HG03575 (cell line): ENCODE results near the gene SLC39A11.
"Not testable (repeated sequence)": the region's sequence is repeated elsewhere in the genome, so short reads cannot be mapped to it uniquely, and the experiment has no call there.

Source experiments
- ATAC-seq: cut with Tn5 transposase; IDR thresholded peaks from one replicate; pipeline ENCODE4 v1.9.1; 2021; ENCODE audit not compliant: unreplicated experiment, insufficient number of reproducible peaks, low FRiP score; ENCODE audit errors: extremely low read depth

SLC39A11 gene

DNA sequence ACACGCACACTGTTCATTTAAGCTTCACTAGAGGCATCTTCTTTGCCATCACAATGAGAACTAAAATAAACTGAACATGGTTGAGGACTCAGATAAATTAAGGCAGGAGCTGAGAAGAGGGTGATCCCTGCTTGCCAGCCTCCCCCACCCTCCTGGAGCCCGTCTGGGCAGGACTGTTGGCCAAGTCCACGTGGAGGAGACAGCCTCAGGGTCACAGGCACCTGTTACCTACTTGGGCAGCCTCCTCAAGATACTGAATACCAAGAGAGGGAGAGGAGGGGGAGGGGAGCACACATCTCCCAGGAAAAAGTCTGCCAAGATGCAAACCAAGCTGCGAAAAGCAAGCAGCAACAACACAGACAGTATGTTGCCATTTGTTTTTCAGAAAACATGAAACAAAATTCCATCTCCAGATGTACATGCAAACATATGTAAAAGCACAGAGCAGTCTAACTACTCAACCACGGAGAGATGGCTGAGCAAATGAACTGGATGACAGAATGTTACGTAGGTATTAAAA lies 67.4 kb downstream of the SLC39A11 start:
- ATAC-seq = no peak

DNA sequence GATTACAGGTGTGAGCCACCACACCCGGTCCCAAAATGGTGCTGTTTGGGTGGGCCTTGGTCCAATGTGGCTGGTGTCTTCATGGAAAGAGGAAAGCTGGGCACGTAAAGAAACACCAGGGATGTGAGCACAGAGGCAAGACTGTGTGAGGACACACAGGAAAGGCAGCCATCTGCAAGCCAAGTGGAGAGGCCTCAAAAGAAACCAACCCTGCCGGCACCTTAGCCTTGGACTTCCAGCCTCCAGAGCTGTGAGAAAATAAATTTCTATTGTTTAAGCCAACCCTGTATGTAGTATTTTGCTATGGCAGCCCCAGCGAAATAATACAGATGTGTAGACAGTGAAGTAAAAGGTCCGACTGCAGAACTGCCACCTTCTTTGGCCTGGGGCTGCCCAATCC lies 68.7 kb downstream of the SLC39A11 start:
- no peak for ATAC-seq

- ATAC-seq = no peak
These were observed 69.8 kb downstream of the SLC39A11 start for GRCh38 chr17:73022694-73023093.

GRCh38 chr17:73021771-73022170 lies 70.7 kb downstream of the SLC39A11 start:
- ATAC-seq = no peak

DNA sequence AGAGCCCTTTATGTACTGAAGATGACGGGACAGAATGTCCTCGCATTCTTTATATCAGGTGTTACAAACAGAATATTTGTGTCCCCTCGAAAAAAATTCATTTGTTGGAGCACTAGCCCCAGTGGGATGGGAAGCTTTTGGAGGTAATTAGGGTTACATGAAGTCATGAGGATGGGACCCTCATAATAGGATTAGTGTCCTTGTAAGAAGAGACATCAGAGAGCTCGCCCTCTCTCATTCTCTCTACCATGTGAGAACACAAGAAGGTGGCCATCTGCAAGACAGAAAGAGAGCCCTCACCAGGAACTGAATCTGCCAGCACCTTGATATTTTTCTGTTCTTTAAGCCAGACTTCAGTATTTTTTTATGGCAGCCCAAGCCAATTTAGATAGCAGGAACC lies 72.4 kb downstream of the SLC39A11 start:
- no peak for ATAC-seq

DNA sequence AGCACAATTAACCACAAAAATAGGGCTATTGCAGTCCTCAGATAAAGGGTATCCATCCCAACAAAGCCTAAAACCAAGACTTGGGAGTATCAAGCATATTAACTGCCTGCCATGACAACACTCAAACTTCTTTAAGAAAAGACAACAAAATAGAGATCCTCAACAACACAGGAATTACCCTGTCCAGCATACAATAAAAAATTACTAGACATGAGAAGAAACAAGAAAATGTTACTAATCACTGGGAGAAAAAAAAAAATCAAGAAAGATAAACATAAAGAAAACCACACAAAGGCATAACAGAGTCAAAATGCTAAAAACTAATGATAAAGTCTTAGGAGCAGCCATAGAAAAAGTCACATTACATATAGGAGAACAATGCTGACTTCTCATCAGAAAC lies 73.9 kb downstream of the SLC39A11 start:
- no peak for ATAC-seq

- no peak for ATAC-seq
These were observed 74.8 kb downstream of the SLC39A11 start for GRCh38 chr17:73017658-73018057.

GRCh38 chr17:73015722-73016276 lies 76.7 kb downstream of the SLC39A11 start:
- no peak for ATAC-seq

DNA sequence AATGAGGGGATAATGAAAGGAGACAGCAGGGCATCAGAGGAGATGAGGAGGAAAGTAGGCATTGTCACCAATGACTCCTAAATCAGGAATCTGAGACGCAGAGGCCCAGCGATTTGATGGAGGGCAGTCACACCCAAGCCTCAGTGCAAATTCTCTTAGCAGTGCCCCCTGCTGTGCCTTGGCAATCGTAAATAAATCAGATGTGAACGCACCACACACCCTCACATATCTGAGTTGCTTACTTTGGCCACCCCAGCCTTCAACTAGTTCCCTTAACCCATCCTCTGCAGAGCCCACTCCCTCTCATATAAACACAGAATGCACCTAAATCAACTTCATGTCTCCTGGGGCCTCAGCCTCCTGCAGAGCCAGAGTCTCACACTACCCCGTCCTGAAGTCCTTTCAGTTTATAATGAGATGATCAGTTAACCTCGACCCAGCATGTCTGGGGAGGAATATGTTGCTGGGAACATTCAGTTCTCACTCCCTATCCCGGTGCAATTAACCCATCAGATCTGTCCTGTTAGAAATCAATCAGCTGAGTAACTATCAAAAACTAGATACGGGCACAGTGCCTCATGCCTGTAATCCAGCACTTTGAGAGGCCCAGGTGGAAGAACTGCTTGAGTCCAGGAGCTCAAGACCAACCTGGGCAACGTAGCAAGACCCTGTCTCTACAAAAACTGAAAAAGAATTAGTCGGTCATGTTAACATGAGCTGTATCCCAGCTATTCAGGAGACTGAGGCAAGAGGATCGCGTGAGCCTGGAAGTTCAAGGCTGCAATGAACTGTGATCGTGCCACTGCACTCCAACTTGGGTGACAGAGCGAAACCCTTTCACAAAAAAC lies 78.4 kb downstream of the SLC39A11 start:
- no peak for ATAC-seq

DNA sequence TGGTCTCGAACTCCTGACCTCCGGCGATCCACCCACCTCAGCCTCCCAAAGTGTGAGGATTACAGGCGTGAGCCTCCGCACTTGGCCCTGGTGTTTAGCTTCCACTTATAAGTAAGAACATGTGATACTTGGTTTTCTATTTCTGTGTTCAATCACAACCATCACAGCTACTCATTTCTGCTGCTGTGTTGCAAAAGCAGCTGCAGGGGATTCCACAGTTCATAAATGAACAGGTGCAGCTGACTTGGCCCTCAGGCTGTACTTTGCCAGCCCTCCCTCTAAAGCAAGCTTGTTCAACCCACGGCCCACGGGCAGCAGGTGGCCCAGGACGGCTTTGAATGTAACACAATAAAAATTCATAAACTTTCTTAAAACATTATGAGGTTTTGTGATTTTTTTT lies 79.2 kb downstream of the SLC39A11 start:
- ATAC-seq = no peak

DNA sequence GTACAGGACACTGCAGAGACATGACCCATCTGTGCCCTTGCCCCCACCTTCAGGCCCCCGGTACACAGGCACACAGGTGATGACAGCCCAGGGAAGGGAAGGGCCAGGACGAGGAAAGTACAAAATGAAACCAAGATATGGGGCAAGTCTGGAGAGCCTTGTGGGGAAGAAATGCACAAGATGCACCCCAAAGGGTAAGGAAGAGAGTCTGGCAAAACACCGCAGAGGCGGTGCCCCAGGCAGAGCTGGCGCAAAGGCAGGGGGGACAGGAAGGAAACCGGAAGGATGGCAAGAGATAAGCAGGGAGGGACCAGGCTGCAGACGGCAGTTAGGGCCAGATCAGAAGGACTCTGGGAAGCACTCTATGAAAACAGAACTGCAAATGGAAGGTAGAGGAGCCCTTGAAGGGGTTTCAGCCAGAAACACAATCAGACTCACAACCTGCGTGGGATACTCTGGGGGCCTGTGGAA lies 81.4 kb downstream of the SLC39A11 start:
- ATAC-seq = no peak

- ATAC-seq = no peak
These were observed 82.1 kb downstream of the SLC39A11 start for GRCh38 chr17:73010414-73010813.

DNA sequence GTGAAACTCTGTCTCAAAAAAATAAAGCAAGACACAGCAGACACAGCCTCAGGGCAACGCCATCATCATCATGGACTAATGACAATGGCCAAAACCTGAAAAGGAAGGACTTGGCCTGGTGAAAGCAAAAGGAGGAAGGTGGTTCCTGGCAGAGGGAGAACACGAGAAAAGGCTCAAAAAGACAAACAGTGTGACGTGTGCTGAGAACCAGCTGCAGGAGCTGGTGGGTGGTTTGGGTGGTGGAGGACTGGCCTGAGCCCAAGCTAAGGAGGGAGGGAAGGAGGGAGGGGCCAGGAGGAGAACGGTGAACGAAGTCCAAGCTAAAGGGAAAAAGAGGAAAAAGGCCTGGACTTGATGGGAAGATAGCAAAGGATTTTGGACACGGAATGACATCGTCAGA lies 85.1 kb downstream of the SLC39A11 start:
- no peak for ATAC-seq

GRCh38 chr17:73005360-73005759 lies 87.1 kb downstream of the SLC39A11 start:
- ATAC-seq = no peak

- ATAC-seq = no peak
These were observed 89.0 kb downstream of the SLC39A11 start for GRCh38 chr17:73003487-73003886.

- ATAC-seq = no peak
These were observed 91.7 kb downstream of the SLC39A11 start for GRCh38 chr17:73000832-73001231.

DNA sequence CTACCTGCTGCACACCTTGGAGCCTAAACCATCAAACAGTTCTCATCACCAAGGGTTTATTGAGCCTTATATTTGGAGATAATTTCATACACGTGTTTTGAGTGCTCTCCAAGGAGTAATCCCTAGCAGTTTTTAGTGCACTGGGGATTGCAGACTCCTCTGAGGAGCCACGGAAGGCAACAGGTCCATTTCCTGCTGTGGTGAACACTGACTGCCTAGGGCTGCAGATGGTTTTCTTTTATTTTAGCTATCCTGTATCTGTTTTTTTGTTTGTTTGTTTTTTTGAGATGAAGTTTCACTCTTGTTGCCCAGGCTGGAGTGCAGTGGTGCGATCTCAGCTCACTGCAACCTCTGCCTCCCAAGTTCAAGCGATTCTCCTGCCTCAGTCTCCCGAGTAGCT lies 93.0 kb downstream of the SLC39A11 start:
- ATAC-seq = not testable (repeated sequence)

GRCh38 chr17:72998343-72998742 lies 94.1 kb downstream of the SLC39A11 start:
- ATAC-seq = no peak

GRCh38 chr17:72997559-72997958 lies 94.9 kb downstream of the SLC39A11 start:
- no peak for ATAC-seq

GRCh38 chr17:72996791-72997190 lies 95.7 kb downstream of the SLC39A11 start:
- ATAC-seq = no peak
